HG02884 (cell line): ENCODE data around the gene ZSWIM7.
A peak's percentile ranks its signal among the peaks of the same experiment; 100 is the strongest.
"Not testable (repeated sequence)": the region's sequence is repeated elsewhere in the genome, so short reads cannot be mapped to it uniquely, and the experiment has no call there.

ENCODE experiments used
- ATAC-seq: cut with Tn5 transposase; IDR thresholded peaks from one replicate; pipeline ENCODE4 v1.9.1; 2021; ENCODE audit warnings: mild to moderate bottlenecking, moderate library complexity; ENCODE audit not compliant: unreplicated experiment

Gene ZSWIM7

DNA sequence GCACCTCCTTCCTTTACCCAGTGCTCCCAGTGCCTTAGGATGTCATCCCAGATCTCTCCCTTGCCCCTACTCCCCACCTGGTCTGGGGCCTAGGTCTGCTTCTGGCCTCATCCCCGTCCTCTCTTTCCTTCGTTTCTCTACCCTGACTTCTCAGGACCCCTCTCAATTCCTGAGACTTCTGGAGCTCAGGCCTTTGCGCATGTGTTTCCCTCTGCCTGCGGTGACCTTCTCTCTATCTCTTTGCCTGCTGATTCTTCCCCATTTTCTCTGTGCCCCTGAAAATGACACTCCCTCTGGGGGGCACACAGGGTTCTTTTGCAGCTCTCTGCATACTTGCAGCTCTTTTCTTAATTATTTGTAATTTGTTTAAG lies 41.0 kb downstream of the ZSWIM7 start:
- no peak for ATAC-seq

DNA sequence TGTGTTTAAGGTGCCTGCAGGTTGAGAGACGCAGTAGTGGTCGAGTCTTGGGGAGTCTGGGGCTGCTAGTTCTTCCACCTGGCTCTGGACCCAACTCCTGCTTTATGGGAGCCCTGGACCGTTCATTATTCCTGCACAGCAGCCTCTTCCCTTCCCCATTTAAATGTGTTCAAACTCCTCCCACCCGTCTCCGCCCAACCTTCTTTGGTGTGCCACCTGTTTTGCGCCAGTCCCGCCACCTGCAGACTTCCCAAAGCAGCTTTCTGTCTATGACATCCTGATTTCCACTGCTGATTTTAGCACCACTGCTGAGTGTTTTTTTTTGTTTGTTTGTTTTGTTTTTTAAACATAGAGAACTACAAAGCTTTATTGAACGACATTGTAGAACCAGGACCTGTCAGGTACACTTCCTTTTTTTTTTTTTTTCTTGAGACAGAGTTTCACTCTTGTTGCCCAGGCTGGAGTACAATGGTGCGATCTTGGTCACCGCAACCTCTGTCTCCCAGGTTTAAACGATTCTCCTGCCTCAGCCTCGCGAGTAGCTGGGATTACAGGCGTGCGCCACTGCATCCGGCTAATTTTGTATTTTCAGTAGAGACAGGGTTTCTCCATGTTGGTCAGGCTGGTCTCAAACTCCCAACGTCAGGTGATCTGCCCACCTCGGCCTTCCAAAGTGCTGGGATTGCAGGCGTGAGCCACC lies 41.7 kb downstream of the ZSWIM7 start:
- ATAC-seq: no peak

- ATAC-seq: no peak
Observed at GRCh38 chr17:15957206-15957605, 42.3 kb downstream of the ZSWIM7 start.

DNA sequence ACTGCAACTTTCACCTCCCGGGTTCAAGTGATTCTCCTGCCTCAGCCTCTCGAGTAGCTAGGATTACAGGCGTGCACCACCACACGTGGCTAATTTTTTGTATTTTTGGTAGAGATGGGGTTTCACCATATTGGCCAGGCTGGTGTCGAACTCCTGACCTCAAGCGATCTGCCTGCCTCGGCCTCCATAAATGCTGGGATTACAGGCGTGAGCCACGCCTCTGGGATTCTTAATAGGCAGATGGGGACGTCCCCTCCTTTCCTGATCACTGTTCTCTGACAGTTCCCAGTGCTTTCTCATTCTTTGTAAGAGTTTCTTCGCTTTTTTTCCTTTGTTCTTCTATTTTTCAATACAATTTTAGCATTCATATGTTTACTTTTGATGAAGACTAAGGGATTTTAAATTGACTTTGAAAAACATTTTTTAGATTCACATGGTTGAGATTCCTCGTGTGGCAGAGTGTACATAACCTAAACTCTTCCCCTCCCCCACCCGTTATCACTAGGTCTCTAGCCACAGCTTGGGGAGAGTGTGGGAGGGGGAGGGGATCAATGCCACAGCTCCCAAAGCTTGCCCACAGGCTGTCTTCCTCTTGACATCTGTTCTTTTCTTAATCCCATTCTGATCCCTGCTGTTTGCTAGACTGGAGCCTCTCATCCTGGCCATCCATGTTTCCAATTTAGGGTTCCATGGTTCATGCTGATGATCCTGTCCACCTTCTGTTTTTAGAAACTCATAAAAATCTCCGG lies 43.5 kb downstream of the ZSWIM7 start:
- no peak for ATAC-seq

DNA sequence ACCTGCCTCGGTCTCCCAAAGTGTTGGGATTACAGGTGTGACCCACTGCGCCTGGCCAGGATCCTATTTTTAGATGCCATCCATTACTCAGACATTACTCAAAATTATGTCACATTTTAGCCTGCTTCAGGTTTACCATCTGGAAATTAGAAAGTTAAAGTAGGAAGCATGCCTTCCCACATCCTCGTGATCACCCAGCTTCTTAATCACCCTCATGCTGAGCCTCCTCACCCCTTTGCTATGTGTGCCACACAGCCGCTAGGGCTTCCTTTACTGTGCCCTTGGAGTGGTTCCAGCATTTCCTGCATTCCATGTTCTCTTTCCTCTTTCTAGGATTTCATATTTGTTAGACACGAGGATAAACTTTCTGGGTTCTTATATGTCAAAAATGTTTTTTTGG lies 45.3 kb downstream of the ZSWIM7 start:
- ATAC-seq: no peak

GRCh38 chr17:15952916-15953790 lies 46.4 kb downstream of the ZSWIM7 start:
- no peak for ATAC-seq

DNA sequence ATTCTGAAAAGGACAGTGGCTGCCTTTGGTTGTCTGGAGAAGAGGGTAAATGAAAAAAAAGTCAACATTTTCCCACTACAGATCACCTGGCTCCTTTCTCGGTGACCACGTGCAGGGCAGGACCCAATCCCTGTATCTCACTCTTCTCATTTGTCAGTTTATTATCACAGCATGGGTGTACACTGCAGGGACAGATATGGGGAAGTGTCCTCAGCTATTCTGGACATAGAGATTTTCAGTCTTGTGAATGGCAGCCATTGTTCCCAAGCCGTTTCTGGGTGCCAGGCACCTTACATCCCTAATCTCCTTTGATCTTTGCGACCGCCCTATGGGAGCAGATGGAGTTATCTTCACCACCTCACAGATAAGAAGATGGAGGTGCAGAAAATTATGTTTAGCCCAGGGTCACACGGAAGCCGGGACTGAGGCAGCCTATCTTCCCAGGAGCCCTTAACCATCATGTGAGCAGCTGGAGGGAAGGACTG lies 47.4 kb downstream of the ZSWIM7 start:
- ATAC-seq: no peak

- ATAC-seq: no peak
Observed at GRCh38 chr17:15951368-15952047, 48.0 kb downstream of the ZSWIM7 start.

- no peak for ATAC-seq
Observed at GRCh38 chr17:15947976-15948752, 51.3 kb downstream of the ZSWIM7 start.

GRCh38 chr17:15947271-15947670 lies 52.2 kb downstream of the ZSWIM7 start:
- ATAC-seq: no peak

DNA sequence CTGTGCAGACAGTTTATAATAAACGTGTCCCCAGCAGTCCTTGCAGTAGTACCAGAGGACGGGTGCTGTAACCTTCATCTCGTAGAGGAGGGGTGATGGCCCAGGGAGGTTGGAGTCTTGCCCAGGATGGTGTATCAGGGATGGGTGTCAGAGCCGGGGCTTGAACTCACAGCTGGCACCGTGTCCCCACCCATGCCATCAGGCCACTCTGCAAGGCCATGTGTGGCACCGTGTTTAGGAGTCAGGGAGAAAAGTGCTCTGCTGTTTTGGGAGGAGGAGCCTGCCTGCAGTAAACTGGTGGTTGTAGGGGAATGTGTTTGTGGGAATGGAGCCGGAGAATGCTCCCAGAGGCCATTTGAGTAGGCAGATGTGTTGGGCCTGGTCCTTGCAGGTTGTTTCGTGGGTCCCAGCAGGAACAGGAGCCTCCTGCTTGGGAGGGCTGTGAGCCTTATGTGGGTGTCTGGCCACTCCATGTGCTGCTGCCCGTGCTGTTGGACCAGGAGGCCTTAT lies 52.8 kb downstream of the ZSWIM7 start:
- ATAC-seq: no peak

DNA sequence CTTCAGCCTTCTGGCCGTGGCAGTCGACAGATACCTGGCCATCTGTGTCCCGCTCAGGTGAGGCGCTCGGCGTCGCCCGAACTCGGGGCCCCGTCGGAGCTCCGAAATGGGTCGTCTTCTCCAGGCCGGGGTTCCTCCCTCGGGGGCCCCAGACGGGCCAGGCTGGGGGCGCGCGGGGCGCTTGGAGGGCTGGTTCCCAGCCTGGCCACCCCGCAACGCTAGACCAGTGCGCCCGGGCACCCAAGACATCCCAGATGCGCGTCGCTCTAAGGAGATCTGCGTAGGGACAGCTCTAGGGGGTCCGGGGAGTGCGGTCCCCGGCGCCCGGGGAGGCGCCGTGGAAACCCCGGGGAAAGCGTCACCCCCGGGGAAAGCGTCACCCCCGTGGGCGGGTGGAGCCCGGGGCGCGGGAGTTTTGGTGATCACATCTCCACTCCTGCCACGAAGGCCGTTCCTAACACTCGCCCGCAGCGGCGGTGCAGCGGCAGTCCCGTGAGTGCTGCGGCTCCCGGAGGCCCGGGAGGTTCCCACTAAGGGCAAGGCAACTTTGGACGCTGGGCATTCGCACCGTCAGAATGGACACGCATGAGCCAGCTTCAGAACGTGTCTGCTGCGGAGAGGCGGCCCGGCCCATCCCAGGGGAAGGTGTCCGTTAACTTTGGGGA lies 53.8 kb downstream of the ZSWIM7 start:
- ATAC-seq: no peak

DNA sequence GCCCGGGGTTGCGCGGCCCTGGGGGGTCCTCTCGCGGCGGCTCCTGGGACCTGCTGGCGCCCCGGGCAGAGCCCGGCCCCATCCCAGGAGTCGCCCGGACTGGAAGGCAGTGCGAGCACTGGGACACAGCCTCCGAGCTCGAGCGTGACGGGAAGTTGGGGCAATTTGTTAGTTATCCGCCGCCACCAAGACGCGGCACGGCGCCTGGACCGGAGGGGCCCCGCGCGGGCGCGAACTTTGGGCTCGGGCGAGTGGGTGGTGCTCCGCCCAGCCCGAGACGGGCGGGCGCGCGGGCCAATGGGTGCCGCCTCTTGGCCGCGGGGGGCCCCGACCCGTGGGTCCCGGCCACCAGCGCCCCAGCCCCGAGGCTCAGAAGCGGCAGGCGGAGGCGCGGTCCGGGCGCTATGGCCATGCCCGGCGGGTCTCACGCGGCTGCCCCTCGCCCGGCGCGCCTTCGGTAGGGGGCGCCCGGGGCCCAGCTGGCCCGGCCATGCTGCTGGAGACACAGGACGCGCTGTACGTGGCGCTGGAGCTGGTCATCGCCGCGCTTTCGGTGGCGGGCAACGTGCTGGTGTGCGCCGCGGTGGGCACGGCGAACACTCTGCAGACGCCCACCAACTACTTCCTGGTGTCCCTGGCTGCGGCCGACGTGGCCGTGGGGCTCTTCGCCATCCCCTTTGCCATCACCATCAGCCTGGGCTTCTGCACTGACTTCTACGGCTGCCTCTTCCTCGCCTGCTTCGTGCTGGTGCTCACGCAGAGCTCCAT lies 54.6 kb downstream of the ZSWIM7 start, which contains the start of gene ADORA2B:
TSS of gene ADORA2B (plus strand) at position 372 of the 768 bp plus-strand sequence. CDS start at position 491, 119 bp downstream.
- peak; percentile 64 for ATAC-seq

DNA sequence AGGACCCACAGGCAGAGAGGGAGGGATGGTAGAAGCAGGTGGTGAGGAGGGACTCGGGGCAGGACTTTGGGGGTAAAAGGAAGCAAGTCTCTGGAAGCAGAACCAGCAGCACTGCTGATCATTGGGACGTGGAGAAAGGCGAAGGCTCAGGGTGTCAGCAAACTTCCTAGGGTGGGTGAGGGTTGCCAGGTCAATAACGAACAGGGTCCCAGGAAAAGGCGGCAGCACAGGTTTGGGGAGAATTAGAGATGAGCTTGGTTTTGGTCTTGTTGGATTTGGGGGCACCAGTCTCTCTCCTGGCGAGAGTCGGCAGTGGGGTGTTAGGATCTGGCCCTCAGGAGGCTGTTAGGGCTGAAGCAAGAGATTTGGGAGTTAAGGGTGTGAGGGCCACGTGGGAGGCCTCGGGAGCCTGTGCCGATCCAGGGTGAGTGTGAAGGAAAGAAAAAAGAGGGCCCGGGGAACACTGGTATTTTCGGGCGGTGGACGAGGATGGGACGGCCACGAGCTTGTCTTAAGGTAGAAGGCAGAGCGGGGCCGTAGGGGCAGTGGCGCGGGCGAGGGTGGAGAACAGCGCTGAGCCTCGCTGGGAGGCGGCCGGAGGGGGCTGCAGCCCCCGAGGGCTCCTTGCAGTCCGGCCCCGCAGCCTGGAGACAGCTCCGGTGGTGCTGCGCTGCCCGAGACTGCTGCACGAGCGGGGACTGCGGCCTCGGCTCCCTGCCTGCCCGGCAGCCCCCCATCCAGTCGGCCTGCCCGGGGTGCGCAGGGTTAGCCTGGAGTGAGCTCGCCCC lies 55.3 kb downstream of the ZSWIM7 start:
- no peak for ATAC-seq

- no peak for ATAC-seq
Observed at GRCh38 chr17:15942207-15942833, 57.2 kb downstream of the ZSWIM7 start.

GRCh38 chr17:15941781-15942180 lies 57.7 kb downstream of the ZSWIM7 start:
- no peak for ATAC-seq

DNA sequence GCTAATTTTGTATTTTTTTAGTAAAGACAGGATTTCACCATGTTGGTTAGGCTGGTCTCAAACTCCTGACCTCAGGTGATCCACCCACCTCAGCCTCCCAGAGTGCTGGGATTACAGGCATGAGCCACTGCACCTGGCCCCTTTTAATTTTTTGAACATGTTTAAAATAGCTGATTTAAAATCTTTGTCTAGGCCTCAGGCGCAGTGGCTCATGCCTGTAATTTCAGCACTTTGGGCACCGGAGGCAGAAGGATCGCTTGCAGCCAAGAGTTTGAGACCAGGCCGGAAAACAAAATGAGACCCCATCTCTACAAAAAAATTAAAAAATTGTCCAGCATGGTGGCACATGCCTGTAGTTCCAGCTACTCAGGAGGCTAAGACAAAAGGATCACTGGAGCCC lies 63.0 kb downstream of the ZSWIM7 start:
- ATAC-seq: not testable (repeated sequence)
